ENCODE data around the gene REEP1. TPM values are rescaled to one million over a fixed set of nuclear protein-coding genes. Genes with fewer than 3 reads are reported as not detected.

The REEP1 gene
- total RNA-seq, 2 donors from 2014 or later: 4.0 to 5.4 TPM

GRCh38 chr2:86275962-86276361, 61.5 kb downstream of the REEP1 start:
- H3K4me3 ChIP-seq: no peak overlapping the region
- H3K27me3 ChIP-seq: no peaks in the 10 kb centered on the region
- DNase-seq (no peak), ATAC-seq (no peak)
- no peaks in the 10 kb centered on the region for H3K36me3 ChIP-seq (replicated peaks in 1 of 2; ENCODE audit: insufficient read depth in 1 of 2, low read depth in 2 of 2)
- no peak overlapping the region for H3K27ac ChIP-seq
- WGBS, 2 donors: 88 to 100% methylated on average over 3 of the region's 3 CpGs
- H3K4me1 ChIP-seq: peaks cover 12% of the 10 kb centered on the region
- TF ChIP-seq CTCF (IDR thresholded peaks at IDR 0.05): no peak
- TF ChIP-seq POLR2A (IDR thresholded peaks at IDR 0.05): no peak
- intact Hi-C loops (cut with DNase I): no loop called here
- H3K9me3 ChIP-seq: peaks cover 0 to 4% (median 0%) of the 10 kb centered on the region in 3 donors

GRCh38 chr2:86275384-86275799, 62.0 kb downstream of the REEP1 start:
- intact Hi-C loops (cut with DNase I): no loop called here
- Histone ChIP-seq H3K4me3 (no peak overlapping the region), H3K4me1 (peaks cover 12% of the 10 kb centered on the region), H3K27ac (peak overlapping the region in 1 of 4 donors; percentile 15), H3K36me3 (replicated peaks in 1 of 2; ENCODE audit: insufficient read depth in 1 of 2, low read depth in 2 of 2) (no peaks in the 10 kb centered on the region), H3K27me3 (no peaks in the 10 kb centered on the region), H3K9me3 (peaks cover 0 to 4% (median 0%) of the 10 kb centered on the region in 3 donors)
- DNase-seq (no peak), ATAC-seq (no peak)
- TF ChIP-seq CTCF (IDR thresholded peaks at IDR 0.05) (no peak), POLR2A (IDR thresholded peaks at IDR 0.05) (no peak)
- 70 to 77% methylated on average over 4 of the region's 4 CpGs for WGBS, 2 donors

- ATAC-seq: peak; percentile 81
- Histone ChIP-seq H3K27ac (peak overlapping the region in 1 of 4 donors; percentile 15), H3K27me3 (no peaks in the 10 kb centered on the region), H3K4me1 (peaks cover 12% of the 10 kb centered on the region), H3K9me3 (peaks cover 0 to 4% (median 0%) of the 10 kb centered on the region in 3 donors), H3K36me3 (replicated peaks in 1 of 2; ENCODE audit: insufficient read depth in 1 of 2, low read depth in 2 of 2) (no peaks in the 10 kb centered on the region), H3K4me3 (no peak overlapping the region)
- no peak for TF ChIP-seq POLR2A (IDR thresholded peaks at IDR 0.05)
- TF ChIP-seq CTCF (IDR thresholded peaks at IDR 0.05): no peak
- intact Hi-C loops (cut with DNase I): no loop called here
- DNase-seq: peak; percentile 68 to 94 (median 84)
- 37 to 44% methylated on average over 3 of the region's 3 CpGs for WGBS, 2 donors
Observed at GRCh38 chr2:86274918-86275275, 62.5 kb downstream of the REEP1 start.

GRCh38 chr2:86274265-86274917, 63.0 kb downstream of the REEP1 start:
- DNase-seq (no peak), ATAC-seq (no peak)
- intact Hi-C loops (cut with DNase I): no loop called here
- Histone ChIP-seq H3K4me3 (no peak overlapping the region), H3K9me3 (peaks cover 0 to 4% (median 0%) of the 10 kb centered on the region in 3 donors), H3K27me3 (no peaks in the 10 kb centered on the region), H3K36me3 (replicated peaks in 1 of 2; ENCODE audit: insufficient read depth in 1 of 2, low read depth in 2 of 2) (no peaks in the 10 kb centered on the region), H3K27ac (no peak overlapping the region), H3K4me1 (peaks cover 12% of the 10 kb centered on the region)
- TF ChIP-seq CTCF (IDR thresholded peaks at IDR 0.05): no peak
- WGBS, 2 donors: 72 to 76% methylated on average over 4 to 5 of the region's 5 CpGs

GRCh38 chr2:86272111-86272510, 65.3 kb downstream of the REEP1 start:
- 97 to 100% methylated on average over 2 of the region's 2 CpGs for WGBS, 2 donors
- no peak for ATAC-seq

More at GRCh38 chr2:86272111-86272510, 65.3 kb downstream of the REEP1 start:
- peaks cover 0 to 4% (median 0%) of the 10 kb centered on the region in 3 donors for H3K9me3 ChIP-seq
- no peak overlapping the region for H3K27ac ChIP-seq
- intact Hi-C loops (cut with DNase I): no loop called here
- no peak for TF ChIP-seq POLR2A (IDR thresholded peaks at IDR 0.05)
- no peak overlapping the region for H3K4me3 ChIP-seq
- H3K27me3 ChIP-seq: no peaks in the 10 kb centered on the region
- peaks cover 12% of the 10 kb centered on the region for H3K4me1 ChIP-seq
- no peaks in the 10 kb centered on the region for H3K36me3 ChIP-seq (replicated peaks in 1 of 2; ENCODE audit: insufficient read depth in 1 of 2, low read depth in 2 of 2)
- DNase-seq: no peak
